HepG2 (cell line): ENCODE measurements around the gene PRSS33. TPM values are rescaled to one million over a fixed set of nuclear protein-coding genes. Genes with fewer than 3 reads are reported as not detected.

ENCODE experiments used
- ATF3 ChIP-seq: sonication (generic); formaldehyde crosslinking; IDR thresholded peaks from 2 replicates; pipeline ENCODE4 v1.4.0; 2020; ENCODE audit warnings: missing genetic modification reagents
- ATF6 ChIP-seq: sonication (generic); formaldehyde crosslinking; conservative IDR thresholded peaks from 2 replicates; pipeline ENCODE4 v1.4.0; 2020; ENCODE audit warnings: missing genetic modification reagents
- CCDC6 ChIP-seq: sonication (generic); formaldehyde crosslinking; IDR thresholded peaks from 2 replicates; pipeline ENCODE4 v1.8.1; 2022; ENCODE audit warnings: mild to moderate bottlenecking, missing genetic modification reagents, moderate library complexity
- CREB1 ChIP-seq, 2 experiments: fragments of 450-650 bp in 1 of 2; IDR thresholded peaks; 2 replicates each; pipeline ENCODE4 v1.6.1; 2016 to 2017; ENCODE audit warnings: control low read depth in 1 of 2, mild to moderate bottlenecking in 1 of 2, missing compliant biosample characterization in 1 of 2, missing genetic modification characterization in 1 of 2
- FOSL2 ChIP-seq: sonication (generic); formaldehyde crosslinking; IDR thresholded peaks from 2 replicates; pipeline ENCODE4 v1.4.0; 2020; ENCODE audit warnings: missing genetic modification reagents
- FOXC1 ChIP-seq: sonication (generic); formaldehyde crosslinking; IDR thresholded peaks from 2 replicates; pipeline ENCODE4 v1.8.0; 2022; ENCODE audit warnings: mild to moderate bottlenecking, missing genetic modification reagents, borderline replicate concordance
- NFKBIZ ChIP-seq: IDR thresholded peaks from 2 replicates; pipeline ENCODE4 v1.6.1; 2018; ENCODE audit warnings: missing genetic modification reagents, missing compliant biosample characterization
- REXO4 ChIP-seq: sonication (generic); formaldehyde crosslinking; IDR thresholded peaks from 2 replicates; pipeline ENCODE4 v1.8.0; 2022; ENCODE audit warnings: missing genetic modification reagents, mild to moderate bottlenecking, borderline replicate concordance
- SMAD9 ChIP-seq: sonication (generic); formaldehyde crosslinking; IDR thresholded peaks from 2 replicates; pipeline ENCODE4 v1.5.1; 2020; ENCODE audit warnings: mild to moderate bottlenecking, missing genetic modification reagents
- TFAP4 ChIP-seq: sonication (generic); IDR thresholded peaks from 2 replicates; pipeline ENCODE4 v1.6.1; 2016; ENCODE audit warnings: low read depth, borderline replicate concordance
- ZMYM3 ChIP-seq: sonication (generic); formaldehyde crosslinking; IDR thresholded peaks from 2 replicates; pipeline ENCODE4 v1.5.1; 2020; ENCODE audit warnings: mild to moderate bottlenecking, missing genetic modification reagents
- ZNF292 ChIP-seq: sonication (generic); formaldehyde crosslinking; IDR thresholded peaks from 2 replicates; pipeline ENCODE4 v1.8.1; 2022; ENCODE audit warnings: mild to moderate bottlenecking, low read depth, missing genetic modification reagents, borderline replicate concordance
- ZNF44 ChIP-seq: sonication (generic); formaldehyde crosslinking; IDR thresholded peaks from 2 replicates; pipeline ENCODE4 v1.5.1; 2020; ENCODE audit warnings: mild to moderate bottlenecking, missing genetic modification reagents
- ZNF768 ChIP-seq: sonication (generic); formaldehyde crosslinking; IDR thresholded peaks from 2 replicates; pipeline ENCODE4 v1.4.0; 2020; ENCODE audit warnings: missing genetic modification reagents
- polyA plus RNA-seq, 8 experiments: library from polyadenylated mRNA; depleted of rRNA in 3 of 8; stranded (reverse) in 7 of 8; unstranded in 1 of 8; fragments of >200 nt; fragmentation: Illumina TruSeq in 4 of 8; extraction: Trizol in 4 of 8; gene quantifications; 2 replicates each; pipeline versions ENCODE4 v1.2.1 to v1.2.3, GENCODE V29; 2011 to 2016; ENCODE audit warnings: low read depth in 4 of 8, missing spikeins in 1 of 8, mixed read lengths in 1 of 8; ENCODE audit not compliant: insufficient read depth in 1 of 8
- total RNA-seq, 5 experiments: library from RNA; depleted of rRNA; stranded (reverse); fragments of >200 nt; fragmentation: Illumina TruSeq; extraction: Trizol; gene quantifications; 2 replicates each; pipeline ENCODE4 v1.2.3, GENCODE V29; 2016; ENCODE audit warnings: low read depth in 1 of 5
- TF ChIP-seq, protein P1 (sequence below): sonication (generic); formaldehyde crosslinking; IDR thresholded peaks from 2 replicates; pipeline ENCODE4 v1.5.1; 2020; ENCODE audit warnings: missing genetic modification reagents, mild to moderate bottlenecking, borderline replicate concordance
- TF ChIP-seq, protein P2 (sequence below): sonication (generic); formaldehyde crosslinking; IDR thresholded peaks from 2 replicates; pipeline ENCODE4 v1.4.0; 2020; ENCODE audit warnings: missing genetic modification reagents
- TF ChIP-seq, protein P3 (sequence below): fragments of 450-650 bp; IDR thresholded peaks from 2 replicates; pipeline ENCODE4 v1.6.1; 2017; ENCODE audit warnings: mild to moderate bottlenecking
- TF ChIP-seq, protein P4 (sequence below): conservative IDR thresholded peaks from 2 replicates; pipeline ENCODE4 v1.6.1; 2018; ENCODE audit warnings: missing genetic modification reagents

PRSS33 gene
- total and polyA plus RNA-seq, 2 of the 13 experiments (the other 11 are each of a cell fraction or from before 2014, with no cell fraction given): not detected

DNA sequence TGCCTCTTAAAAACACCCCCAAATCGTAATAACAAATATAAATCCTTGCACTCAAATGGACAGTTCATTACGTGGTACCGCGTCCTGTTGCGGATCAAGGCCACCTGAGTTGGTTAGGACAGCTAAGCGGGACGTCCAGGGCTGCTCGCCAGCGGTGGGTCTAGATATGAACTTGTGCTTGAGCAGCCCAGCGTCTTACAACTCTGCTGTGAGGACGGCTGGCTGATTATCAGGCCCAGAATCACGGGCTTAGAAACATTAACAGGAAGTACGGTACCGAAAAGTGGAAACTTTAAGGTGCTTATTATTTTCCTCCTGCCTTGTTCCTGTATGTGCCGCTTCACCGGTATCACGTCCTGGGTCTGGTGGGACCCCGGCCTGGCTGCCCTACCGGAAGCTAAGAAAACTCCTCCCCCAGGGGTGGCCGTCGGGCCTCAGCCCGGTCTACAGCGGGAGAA lies 35.8 kb downstream of the PRSS33 start (continued):
- TF ChIP-seq TFAP4 (no peak), ATF6 (CRISPR knock-in tag) (no peak; the same call in 1 of the 2 replicates), REXO4 (no peak), CCDC6 (CRISPR knock-in tag) (no peak; the same call in 1 of the 2 replicates), ZMYM3 (CRISPR knock-in tag) (no peak), FOXC1 (CRISPR knock-in tag) (no peak), SMAD9 (CRISPR knock-in tag) (no peak), FOSL2 (CRISPR knock-in tag) (no peak), NFKBIZ (CRISPR knock-in tag) (no peak; the same call in 1 of the 2 replicates), CREB1 (IDR thresholded peaks at IDR 0.05) (no peak), CREB1 (CRISPR knock-in tag; IDR thresholded peaks at IDR 0.05) (no peak), ATF3 (CRISPR knock-in tag) (no peak), ZNF44 (CRISPR knock-in tag) (no peak), ZNF768 (no peak), ZNF292 (CRISPR knock-in tag) (no peak)
- TF ChIP-seq, protein P1, sequence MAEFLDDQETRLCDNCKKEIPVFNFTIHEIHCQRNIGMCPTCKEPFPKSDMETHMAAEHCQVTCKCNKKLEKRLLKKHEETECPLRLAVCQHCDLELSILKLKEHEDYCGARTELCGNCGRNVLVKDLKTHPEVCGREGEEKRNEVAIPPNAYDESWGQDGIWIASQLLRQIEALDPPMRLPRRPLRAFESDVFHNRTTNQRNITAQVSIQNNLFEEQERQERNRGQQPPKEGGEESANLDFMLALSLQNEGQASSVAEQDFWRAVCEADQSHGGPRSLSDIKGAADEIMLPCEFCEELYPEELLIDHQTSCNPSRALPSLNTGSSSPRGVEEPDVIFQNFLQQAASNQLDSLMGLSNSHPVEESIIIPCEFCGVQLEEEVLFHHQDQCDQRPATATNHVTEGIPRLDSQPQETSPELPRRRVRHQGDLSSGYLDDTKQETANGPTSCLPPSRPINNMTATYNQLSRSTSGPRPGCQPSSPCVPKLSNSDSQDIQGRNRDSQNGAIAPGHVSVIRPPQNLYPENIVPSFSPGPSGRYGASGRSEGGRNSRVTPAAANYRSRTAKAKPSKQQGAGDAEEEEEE (CRISPR knock-in tag): no peak
- TF ChIP-seq, protein P2, sequence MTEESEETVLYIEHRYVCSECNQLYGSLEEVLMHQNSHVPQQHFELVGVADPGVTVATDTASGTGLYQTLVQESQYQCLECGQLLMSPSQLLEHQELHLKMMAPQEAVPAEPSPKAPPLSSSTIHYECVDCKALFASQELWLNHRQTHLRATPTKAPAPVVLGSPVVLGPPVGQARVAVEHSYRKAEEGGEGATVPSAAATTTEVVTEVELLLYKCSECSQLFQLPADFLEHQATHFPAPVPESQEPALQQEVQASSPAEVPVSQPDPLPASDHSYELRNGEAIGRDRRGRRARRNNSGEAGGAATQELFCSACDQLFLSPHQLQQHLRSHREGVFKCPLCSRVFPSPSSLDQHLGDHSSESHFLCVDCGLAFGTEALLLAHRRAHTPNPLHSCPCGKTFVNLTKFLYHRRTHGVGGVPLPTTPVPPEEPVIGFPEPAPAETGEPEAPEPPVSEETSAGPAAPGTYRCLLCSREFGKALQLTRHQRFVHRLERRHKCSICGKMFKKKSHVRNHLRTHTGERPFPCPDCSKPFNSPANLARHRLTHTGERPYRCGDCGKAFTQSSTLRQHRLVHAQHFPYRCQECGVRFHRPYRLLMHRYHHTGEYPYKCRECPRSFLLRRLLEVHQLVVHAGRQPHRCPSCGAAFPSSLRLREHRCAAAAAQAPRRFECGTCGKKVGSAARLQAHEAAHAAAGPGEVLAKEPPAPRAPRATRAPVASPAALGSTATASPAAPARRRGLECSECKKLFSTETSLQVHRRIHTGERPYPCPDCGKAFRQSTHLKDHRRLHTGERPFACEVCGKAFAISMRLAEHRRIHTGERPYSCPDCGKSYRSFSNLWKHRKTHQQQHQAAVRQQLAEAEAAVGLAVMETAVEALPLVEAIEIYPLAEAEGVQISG (CRISPR knock-in tag): no peak
- TF ChIP-seq, protein P3, sequence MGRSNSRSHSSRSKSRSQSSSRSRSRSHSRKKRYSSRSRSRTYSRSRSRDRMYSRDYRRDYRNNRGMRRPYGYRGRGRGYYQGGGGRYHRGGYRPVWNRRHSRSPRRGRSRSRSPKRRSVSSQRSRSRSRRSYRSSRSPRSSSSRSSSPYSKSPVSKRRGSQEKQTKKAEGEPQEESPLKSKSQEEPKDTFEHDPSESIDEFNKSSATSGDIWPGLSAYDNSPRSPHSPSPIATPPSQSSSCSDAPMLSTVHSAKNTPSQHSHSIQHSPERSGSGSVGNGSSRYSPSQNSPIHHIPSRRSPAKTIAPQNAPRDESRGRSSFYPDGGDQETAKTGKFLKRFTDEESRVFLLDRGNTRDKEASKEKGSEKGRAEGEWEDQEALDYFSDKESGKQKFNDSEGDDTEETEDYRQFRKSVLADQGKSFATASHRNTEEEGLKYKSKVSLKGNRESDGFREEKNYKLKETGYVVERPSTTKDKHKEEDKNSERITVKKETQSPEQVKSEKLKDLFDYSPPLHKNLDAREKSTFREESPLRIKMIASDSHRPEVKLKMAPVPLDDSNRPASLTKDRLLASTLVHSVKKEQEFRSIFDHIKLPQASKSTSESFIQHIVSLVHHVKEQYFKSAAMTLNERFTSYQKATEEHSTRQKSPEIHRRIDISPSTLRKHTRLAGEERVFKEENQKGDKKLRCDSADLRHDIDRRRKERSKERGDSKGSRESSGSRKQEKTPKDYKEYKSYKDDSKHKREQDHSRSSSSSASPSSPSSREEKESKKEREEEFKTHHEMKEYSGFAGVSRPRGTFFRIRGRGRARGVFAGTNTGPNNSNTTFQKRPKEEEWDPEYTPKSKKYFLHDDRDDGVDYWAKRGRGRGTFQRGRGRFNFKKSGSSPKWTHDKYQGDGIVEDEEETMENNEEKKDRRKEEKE: no peak
- TF ChIP-seq, protein P4, sequence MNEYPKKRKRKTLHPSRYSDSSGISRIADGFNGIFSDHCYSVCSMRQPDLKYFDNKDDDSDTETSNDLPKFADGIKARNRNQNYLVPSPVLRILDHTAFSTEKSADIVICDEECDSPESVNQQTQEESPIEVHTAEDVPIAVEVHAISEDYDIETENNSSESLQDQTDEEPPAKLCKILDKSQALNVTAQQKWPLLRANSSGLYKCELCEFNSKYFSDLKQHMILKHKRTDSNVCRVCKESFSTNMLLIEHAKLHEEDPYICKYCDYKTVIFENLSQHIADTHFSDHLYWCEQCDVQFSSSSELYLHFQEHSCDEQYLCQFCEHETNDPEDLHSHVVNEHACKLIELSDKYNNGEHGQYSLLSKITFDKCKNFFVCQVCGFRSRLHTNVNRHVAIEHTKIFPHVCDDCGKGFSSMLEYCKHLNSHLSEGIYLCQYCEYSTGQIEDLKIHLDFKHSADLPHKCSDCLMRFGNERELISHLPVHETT: no peak
